Central memory CD8-positive, alpha-beta T cell (primary cell): Measurements from ENCODE around the gene NUDT2.
"Not testable (repeated sequence)": the region's sequence is repeated elsewhere in the genome, so short reads cannot be mapped to it uniquely, and the experiment has no call there.

ENCODE experiments used
- ATAC-seq: fragments of 150-1000 bp; cut with Tn5 transposase; replicated peaks from 2 replicates; pipeline ENCODE4 v1.10.0; 2022; ENCODE audit warnings: mild to moderate bottlenecking, moderate FRiP score, moderate number of reproducible peaks; ENCODE audit not compliant: poor library complexity, severe bottlenecking; ENCODE audit errors: extremely low read depth
- DNase-seq, 2 donors: peaks; one replicate each; pipeline ENCODE4 v3.0.0; 2021; ENCODE audit warnings: low spot score in 2 of 2
- H3K27ac Mint-ChIP-seq: one replicate; pipeline ENCODE4 v1.8.0; 2022; ENCODE audit warnings: low read depth, mild to moderate bottlenecking, moderate library complexity, mixed read lengths
- H3K27me3 Mint-ChIP-seq: one replicate; pipeline ENCODE4 v1.8.0; 2022; ENCODE audit warnings: mixed read lengths
- H3K36me3 Mint-ChIP-seq: one replicate; pipeline ENCODE4 v1.8.0; 2022; ENCODE audit warnings: mild to moderate bottlenecking, moderate library complexity, mixed read lengths; ENCODE audit not compliant: insufficient read depth
- H3K4me1 Mint-ChIP-seq: one replicate; pipeline ENCODE4 v1.8.0; 2022; ENCODE audit warnings: mixed read lengths
- H3K4me3 Mint-ChIP-seq: one replicate; pipeline ENCODE4 v1.8.0; 2022; ENCODE audit warnings: mild to moderate bottlenecking, moderate library complexity, mixed read lengths
- H3K9me3 Mint-ChIP-seq: one replicate; pipeline ENCODE4 v1.8.0; 2022; ENCODE audit warnings: mixed read lengths

NUDT2 gene

GRCh38 chr9:34322899-34323591, 6.3 kb upstream of the NUDT2 start:
- Mint-ChIP-seq H3K36me3 (no peaks in the 10 kb centered on the region), H3K4me1 (no peaks in the 10 kb centered on the region), H3K27ac (no peak overlapping the region), H3K4me3 (no peak overlapping the region), H3K27me3 (no peaks in the 10 kb centered on the region), H3K9me3 (no peaks in the 10 kb centered on the region)
- ATAC-seq (no peak), DNase-seq (no peak)

DNA sequence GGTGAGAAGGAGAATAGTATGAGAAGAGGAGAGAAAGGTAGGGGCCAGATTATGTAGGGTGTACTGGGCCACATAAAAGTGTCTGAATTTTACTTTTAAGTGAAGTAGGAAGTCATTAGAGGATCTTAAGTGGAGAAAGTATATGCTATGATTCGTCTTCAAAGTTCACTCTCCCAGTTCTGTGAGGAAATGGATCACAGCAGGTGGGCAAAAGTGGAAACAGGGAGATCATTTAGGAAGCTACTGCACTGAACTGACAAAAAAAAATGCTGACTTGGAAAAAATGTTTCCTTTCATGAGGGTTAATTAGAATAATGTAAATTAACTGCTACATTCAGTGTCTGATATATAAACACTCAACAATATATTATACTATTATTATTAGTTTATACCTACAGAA, 2.7 kb upstream of the NUDT2 start:
- peaks cover 15% of the 10 kb centered on the region for H3K4me1 Mint-ChIP-seq
- no peaks in the 10 kb centered on the region for H3K27me3 Mint-ChIP-seq
- no peak overlapping the region for H3K27ac Mint-ChIP-seq
- H3K36me3 Mint-ChIP-seq = peaks cover 8% of the 10 kb centered on the region
- DNase-seq (no peak), ATAC-seq (no peak)
- H3K9me3 Mint-ChIP-seq = no peaks in the 10 kb centered on the region
- H3K4me3 Mint-ChIP-seq = no peak overlapping the region

DNA sequence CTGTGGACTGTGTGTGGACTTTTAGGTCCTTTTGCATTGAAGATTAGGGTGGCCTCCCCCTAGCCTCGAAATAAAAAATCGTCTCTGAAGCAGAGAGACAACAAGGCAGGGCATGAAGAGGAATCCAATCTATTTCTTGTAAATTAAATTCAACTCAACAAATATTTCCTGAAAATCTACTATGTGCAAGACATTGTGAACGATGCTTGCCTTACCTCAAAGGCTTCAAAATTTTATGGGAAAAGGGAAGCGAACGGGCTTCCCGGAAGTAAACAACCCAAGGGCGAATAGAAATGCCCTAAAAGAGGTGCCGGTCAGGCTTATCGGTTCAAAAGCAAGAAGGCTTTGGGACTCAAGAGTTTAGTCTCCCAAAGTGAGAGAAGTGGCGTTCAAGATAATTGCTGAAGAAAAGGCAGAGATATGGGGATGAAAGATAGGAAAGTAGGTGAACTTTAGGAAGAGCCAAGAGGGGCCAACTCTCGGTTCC, 826 bp upstream of the NUDT2 start:
- no peaks in the 10 kb centered on the region for H3K27me3 Mint-ChIP-seq
- H3K4me1 Mint-ChIP-seq = peaks cover 27% of the 10 kb centered on the region
- ATAC-seq (no peak), DNase-seq (no peak)
- no peaks in the 10 kb centered on the region for H3K9me3 Mint-ChIP-seq
- peak overlapping the region; percentile 94 for H3K4me3 Mint-ChIP-seq
- peaks cover 8% of the 10 kb centered on the region for H3K36me3 Mint-ChIP-seq
- H3K27ac Mint-ChIP-seq = peak overlapping the region; percentile 98

- no peaks in the 10 kb centered on the region for H3K9me3 Mint-ChIP-seq
- DNase-seq (no peak), ATAC-seq (no peak)
- H3K36me3 Mint-ChIP-seq = peaks cover 10% of the 10 kb centered on the region
- H3K27me3 Mint-ChIP-seq = no peaks in the 10 kb centered on the region
- peaks cover 27% of the 10 kb centered on the region for H3K4me1 Mint-ChIP-seq
- H3K27ac Mint-ChIP-seq = no peak overlapping the region
- H3K4me3 Mint-ChIP-seq = no peak overlapping the region
Observed at GRCh38 chr9:34331196-34331595, 1.8 kb downstream of the NUDT2 start.

DNA sequence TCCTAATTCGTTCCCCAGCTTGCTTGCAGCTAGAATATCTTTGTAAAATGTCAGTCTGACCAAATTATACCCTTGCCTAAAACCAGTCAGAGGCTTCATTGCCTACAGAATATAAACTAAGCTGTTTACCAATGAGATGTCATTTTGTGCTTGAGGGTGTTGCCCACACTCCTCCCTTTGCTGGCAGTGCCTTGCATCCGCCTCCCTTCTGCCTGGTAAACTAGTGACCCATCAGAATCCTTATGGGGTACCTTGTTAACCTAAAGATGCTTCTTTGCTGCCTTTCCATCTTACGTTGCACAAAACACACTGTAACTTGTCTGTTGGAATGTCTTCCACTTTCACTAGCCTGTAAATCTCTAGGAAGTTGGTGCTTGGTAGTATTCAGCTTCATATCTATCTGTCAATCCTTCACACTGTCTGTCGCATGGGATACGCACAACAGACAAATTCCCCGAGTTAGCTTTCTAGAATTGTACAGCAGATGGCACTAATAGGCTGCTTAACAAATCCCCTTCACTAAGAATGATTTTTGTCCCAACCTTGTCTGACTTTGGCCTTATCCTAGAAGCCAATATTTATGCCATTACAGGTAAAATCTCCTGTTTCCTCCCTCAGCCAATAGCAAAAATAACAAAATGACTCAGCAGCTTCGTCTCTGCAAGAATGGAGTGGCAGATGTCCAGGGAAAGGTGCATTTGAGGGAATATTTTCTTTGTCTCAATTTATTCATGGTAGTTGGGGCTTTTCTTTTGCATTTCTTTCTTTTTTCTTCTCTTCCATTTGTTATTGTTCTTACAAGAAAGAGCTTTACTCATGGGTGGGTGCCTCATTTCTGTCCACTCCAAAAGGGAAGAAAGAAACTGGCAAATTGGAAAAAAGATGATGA, 3.0 kb downstream of the NUDT2 start:
- ATAC-seq (no peak), DNase-seq (no peak)
- Mint-ChIP-seq H3K4me1 (peaks cover 27% of the 10 kb centered on the region), H3K9me3 (no peaks in the 10 kb centered on the region), H3K36me3 (peaks cover 15% of the 10 kb centered on the region), H3K4me3 (peak overlapping the region; percentile 13), H3K27me3 (no peaks in the 10 kb centered on the region), H3K27ac (no peak overlapping the region)

GRCh38 chr9:34333836-34334235, 4.5 kb downstream of the NUDT2 start:
- Mint-ChIP-seq H3K27ac (no peak overlapping the region), H3K27me3 (no peaks in the 10 kb centered on the region), H3K36me3 (peaks cover 13% of the 10 kb centered on the region), H3K4me1 (peaks cover 27% of the 10 kb centered on the region), H3K4me3 (no peak overlapping the region), H3K9me3 (no peaks in the 10 kb centered on the region)
- DNase-seq (no peak), ATAC-seq (no peak)

DNA sequence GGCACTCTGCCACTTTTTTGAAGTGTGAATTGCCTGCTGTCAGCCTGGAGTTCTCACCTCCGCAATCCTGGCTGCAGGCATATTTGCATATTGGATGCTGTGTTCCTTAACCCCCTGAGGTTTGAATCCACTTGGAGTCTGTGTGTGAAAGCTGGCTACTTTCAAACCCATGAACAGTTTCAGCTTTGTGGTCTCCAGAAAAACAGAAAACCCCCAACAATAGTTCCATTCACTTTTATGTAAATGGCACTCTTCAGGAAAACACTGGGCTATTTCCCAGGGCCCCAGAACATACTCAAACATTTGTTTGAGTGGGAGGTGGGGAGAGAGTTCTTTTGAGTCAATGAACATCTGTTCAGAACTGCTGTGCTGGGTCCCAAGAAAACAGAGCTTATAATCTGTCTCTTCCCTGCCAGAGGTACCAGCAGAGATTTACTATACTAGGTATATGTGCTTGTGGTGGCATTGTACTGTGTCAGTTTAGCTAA, 5.0 kb downstream of the NUDT2 start:
- ATAC-seq (no peak), DNase-seq (no peak)
- Mint-ChIP-seq H3K27ac (no peak overlapping the region), H3K4me3 (no peak overlapping the region), H3K36me3 (peaks cover 14% of the 10 kb centered on the region), H3K27me3 (no peaks in the 10 kb centered on the region), H3K9me3 (no peaks in the 10 kb centered on the region), H3K4me1 (peaks cover 27% of the 10 kb centered on the region)

DNA sequence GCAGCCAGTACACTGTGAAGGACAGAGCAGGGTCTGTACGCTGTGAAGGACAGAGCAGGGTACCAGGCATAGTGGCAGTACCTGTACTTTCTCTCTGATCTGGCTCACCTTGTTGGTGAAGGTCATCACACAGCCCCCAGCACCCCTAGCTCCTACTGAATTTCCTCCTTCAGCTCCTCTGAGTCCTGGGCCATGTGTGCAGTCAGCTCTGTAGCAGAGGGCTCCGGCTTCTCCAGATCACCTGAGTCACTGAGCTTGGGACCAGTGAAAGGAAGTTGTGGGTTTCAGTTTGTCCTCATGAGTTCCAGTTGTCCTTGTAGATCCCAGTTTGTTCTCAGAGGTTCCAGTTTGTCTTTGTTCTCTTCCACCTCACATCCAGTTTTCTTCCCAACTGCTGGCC, 5.5 kb downstream of the NUDT2 start:
- Mint-ChIP-seq H3K27me3 (no peaks in the 10 kb centered on the region), H3K27ac (no peak overlapping the region), H3K4me1 (peaks cover 21% of the 10 kb centered on the region), H3K9me3 (no peaks in the 10 kb centered on the region), H3K36me3 (peaks cover 17% of the 10 kb centered on the region), H3K4me3 (no peak overlapping the region)
- ATAC-seq (no peak), DNase-seq (no peak)

DNA sequence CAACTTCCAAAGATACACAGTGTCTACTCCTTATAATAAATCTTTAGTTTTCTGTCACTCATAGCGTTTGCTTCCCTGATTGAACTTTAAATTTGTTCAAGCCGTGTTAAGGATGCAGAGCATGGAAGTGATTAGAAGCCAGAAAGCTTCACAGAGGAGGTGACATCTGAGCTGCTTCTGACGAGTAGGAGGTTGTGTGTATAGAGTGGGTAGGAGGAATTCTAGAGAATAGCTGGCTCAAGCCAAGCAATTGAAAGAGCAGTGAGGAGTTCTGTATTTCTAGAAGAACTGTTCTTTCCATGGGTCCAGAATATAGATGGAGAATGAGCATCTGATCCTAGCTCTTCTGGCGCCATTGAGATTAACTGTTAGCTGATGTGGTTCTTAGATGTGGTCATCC, 6.0 kb downstream of the NUDT2 start:
- DNase-seq (no peak), ATAC-seq (no peak)
- Mint-ChIP-seq H3K27me3 (no peaks in the 10 kb centered on the region), H3K4me1 (peaks cover 23% of the 10 kb centered on the region), H3K27ac (no peak overlapping the region), H3K9me3 (no peaks in the 10 kb centered on the region), H3K36me3 (peaks cover 19% of the 10 kb centered on the region), H3K4me3 (no peak overlapping the region)

- no peaks in the 10 kb centered on the region for H3K27me3 Mint-ChIP-seq
- peaks cover 11% of the 10 kb centered on the region for H3K4me1 Mint-ChIP-seq
- peaks cover 22% of the 10 kb centered on the region for H3K36me3 Mint-ChIP-seq
- no peak overlapping the region for H3K4me3 Mint-ChIP-seq
- no peak for ATAC-seq
- no peak overlapping the region for H3K27ac Mint-ChIP-seq
- H3K9me3 Mint-ChIP-seq = no peaks in the 10 kb centered on the region
- DNase-seq = no peak
Observed at GRCh38 chr9:34337403-34337802, 8.0 kb downstream of the NUDT2 start.

DNA sequence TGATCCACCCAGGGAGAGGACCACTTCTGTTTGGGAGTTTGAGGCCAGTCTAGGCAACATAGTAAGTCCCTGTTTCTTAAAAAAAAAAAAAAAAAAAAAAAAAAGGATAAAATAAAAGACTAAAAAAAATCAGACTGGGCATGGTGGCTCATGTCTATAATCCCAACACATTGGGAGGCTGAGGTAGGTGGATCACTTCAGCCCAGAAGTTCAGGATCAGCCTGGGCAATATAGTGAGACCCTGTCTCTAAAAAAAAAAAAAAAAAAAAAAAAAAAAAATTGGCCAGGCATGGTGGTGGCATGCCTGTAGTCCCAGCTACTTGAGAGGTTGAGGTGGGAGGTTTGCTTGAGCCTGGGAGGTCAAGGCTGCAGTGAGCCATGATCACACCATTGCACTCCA, 8.7 kb downstream of the NUDT2 start:
- H3K27ac Mint-ChIP-seq, DNase-seq, H3K4me1 Mint-ChIP-seq, ATAC-seq, H3K4me3 Mint-ChIP-seq, H3K9me3 Mint-ChIP-seq, H3K27me3 Mint-ChIP-seq: not testable (repeated sequence)
- H3K36me3 Mint-ChIP-seq = peaks cover 25% of the 10 kb centered on the region

DNA sequence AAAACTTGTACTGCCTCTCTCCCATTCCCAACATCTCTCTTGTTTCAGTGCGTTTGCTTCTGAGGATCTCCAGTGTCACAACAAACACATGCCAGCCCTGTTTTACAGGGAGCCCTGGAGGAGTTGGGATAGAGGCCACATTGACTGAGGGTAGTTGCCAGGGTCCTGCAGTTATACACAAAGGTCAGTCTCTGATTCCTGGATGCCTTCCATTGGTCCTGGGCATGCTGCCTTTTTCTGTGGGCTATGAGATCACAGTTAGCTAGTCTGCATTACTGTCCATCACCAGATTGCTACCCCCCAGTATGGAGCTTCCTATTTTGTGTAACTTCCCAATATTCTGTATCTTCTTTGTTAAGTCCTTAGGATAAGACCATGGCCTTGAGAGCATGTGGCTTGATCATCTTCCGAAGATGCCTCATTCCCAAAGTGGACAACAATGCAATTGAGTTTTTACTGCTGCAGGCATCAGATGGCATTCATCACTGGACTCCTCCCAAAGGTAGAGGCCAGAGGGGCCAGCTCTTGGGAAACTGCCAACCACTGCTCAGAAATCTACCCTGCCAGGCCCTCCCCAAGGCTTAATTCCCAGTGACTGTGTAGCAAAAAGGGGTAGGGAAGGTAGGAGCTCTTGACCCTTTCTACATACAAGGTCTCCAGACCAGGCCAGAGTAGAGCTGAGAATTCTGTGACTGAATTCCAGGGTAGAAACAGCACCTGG, 9.5 kb downstream of the NUDT2 start:
- DNase-seq (no peak), ATAC-seq (no peak)
- H3K4me1 Mint-ChIP-seq = peaks cover 6% of the 10 kb centered on the region
- no peak overlapping the region for H3K27ac Mint-ChIP-seq
- no peak overlapping the region for H3K4me3 Mint-ChIP-seq
- no peaks in the 10 kb centered on the region for H3K9me3 Mint-ChIP-seq
- H3K27me3 Mint-ChIP-seq = no peaks in the 10 kb centered on the region
- peaks cover 29% of the 10 kb centered on the region for H3K36me3 Mint-ChIP-seq
